Measurements from ENCODE around the gene TIMM17A.

The TIMM17A gene

GRCh38 chr1:201933840-201934430 is 21.4 kb upstream of the TIMM17A start:
- H3K4me3 ChIP-seq (ENCODE audit: low read depth, low read length, poor library complexity, severe bottlenecking) = no peak overlapping the region
- no peak overlapping the region for H3K9ac ChIP-seq (ENCODE audit: low read length)
- no peaks in the 10 kb centered on the region for H3K36me3 ChIP-seq (ENCODE audit: insufficient read depth, low read length)
- no peaks in the 10 kb centered on the region for H3F3A ChIP-seq (ENCODE audit: insufficient read depth, low read length)
- H3K79me2 ChIP-seq (ENCODE audit: insufficient read depth, low read length) = no peaks in the 10 kb centered on the region
- no peaks in the 10 kb centered on the region for H3K9me2 ChIP-seq (ENCODE audit: low read depth, low read length)
- TF ChIP-seq EZH2 (IDR thresholded peaks at IDR 0.05; ENCODE audit: borderline replicate concordance, low read length) = no peak
- TF ChIP-seq, protein P1, sequence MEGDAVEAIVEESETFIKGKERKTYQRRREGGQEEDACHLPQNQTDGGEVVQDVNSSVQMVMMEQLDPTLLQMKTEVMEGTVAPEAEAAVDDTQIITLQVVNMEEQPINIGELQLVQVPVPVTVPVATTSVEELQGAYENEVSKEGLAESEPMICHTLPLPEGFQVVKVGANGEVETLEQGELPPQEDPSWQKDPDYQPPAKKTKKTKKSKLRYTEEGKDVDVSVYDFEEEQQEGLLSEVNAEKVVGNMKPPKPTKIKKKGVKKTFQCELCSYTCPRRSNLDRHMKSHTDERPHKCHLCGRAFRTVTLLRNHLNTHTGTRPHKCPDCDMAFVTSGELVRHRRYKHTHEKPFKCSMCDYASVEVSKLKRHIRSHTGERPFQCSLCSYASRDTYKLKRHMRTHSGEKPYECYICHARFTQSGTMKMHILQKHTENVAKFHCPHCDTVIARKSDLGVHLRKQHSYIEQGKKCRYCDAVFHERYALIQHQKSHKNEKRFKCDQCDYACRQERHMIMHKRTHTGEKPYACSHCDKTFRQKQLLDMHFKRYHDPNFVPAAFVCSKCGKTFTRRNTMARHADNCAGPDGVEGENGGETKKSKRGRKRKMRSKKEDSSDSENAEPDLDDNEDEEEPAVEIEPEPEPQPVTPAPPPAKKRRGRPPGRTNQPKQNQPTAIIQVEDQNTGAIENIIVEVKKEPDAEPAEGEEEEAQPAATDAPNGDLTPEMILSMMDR (IDR thresholded peaks at IDR 0.05; ENCODE audit: low read length) = no peak
- H3K27me3 ChIP-seq (ENCODE audit: insufficient read depth, low read length) = peaks cover 4% of the 10 kb centered on the region; the same call in 1 of the 2 replicates
- no peak overlapping the region for H3K27ac ChIP-seq (ENCODE audit: low read depth, low read length, poor library complexity, severe bottlenecking)
- no peaks in the 10 kb centered on the region for H3K9me3 ChIP-seq (ENCODE audit: low read length)
- no peaks in the 10 kb centered on the region for H4K20me1 ChIP-seq (ENCODE audit: insufficient read depth, low read length)
- no peak overlapping the region for H3K4me2 ChIP-seq (ENCODE audit: low read length)
- no peak overlapping the region for H2AFZ ChIP-seq (ENCODE audit: low read length)
- no peaks in the 10 kb centered on the region for H3K4me1 ChIP-seq (ENCODE audit: insufficient read depth, low read length, severe bottlenecking)

DNA sequence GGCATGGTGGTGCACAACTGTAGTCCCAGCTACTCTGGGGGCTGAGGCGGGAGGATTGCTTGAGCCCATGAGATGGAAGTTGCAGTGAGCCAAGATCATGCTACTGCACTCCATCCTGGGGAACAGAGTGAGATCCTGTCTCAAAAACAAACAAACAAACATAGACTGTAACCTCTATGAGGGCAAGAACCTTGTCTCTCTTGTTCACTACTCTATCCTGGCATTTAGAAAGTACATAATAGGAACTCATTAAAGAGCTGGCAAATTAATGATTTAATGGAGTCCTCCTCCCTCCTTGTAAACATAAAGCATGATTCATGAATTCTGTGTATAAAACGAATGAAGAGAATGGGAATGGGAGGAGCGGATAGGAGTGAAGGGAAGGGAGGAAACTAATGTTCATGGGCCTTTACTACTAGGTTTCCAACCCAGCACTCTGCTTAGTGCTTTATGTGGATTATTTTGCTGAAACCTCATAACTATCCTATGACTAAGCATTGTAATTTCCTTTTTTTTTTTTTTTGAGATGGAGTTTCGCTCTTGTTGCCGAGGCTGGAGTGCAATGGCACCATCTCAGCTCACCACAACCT is 17.6 kb upstream of the TIMM17A start:
- H3K9ac ChIP-seq (ENCODE audit: low read length) = no peak overlapping the region
- no peak overlapping the region for H3K4me3 ChIP-seq (ENCODE audit: low read depth, low read length, poor library complexity, severe bottlenecking)
- H3K27me3 ChIP-seq (ENCODE audit: insufficient read depth, low read length) = no peaks in the 10 kb centered on the region; the same call in 1 of the 2 replicates
- no peak overlapping the region for H3K4me2 ChIP-seq (ENCODE audit: low read length)
- TF ChIP-seq EZH2 (IDR thresholded peaks at IDR 0.05; ENCODE audit: borderline replicate concordance, low read length) = no peak
- TF ChIP-seq, protein P1 (IDR thresholded peaks at IDR 0.05; ENCODE audit: low read length) = no peak
- no peaks in the 10 kb centered on the region for H3K79me2 ChIP-seq (ENCODE audit: insufficient read depth, low read length)
- H3K4me1 ChIP-seq (ENCODE audit: insufficient read depth, low read length, severe bottlenecking) = no peaks in the 10 kb centered on the region
- H3F3A ChIP-seq (ENCODE audit: insufficient read depth, low read length) = no peaks in the 10 kb centered on the region
- no peak overlapping the region for H2AFZ ChIP-seq (ENCODE audit: low read length)
- H4K20me1 ChIP-seq (ENCODE audit: insufficient read depth, low read length) = no peaks in the 10 kb centered on the region
- no peaks in the 10 kb centered on the region for H3K36me3 ChIP-seq (ENCODE audit: insufficient read depth, low read length)
- no peak overlapping the region for H3K27ac ChIP-seq (ENCODE audit: low read depth, low read length, poor library complexity, severe bottlenecking)
- no peaks in the 10 kb centered on the region for H3K9me2 ChIP-seq (ENCODE audit: low read depth, low read length)
- no peaks in the 10 kb centered on the region for H3K9me3 ChIP-seq (ENCODE audit: low read length)

GRCh38 chr1:201938440-201939035 is 16.8 kb upstream of the TIMM17A start:
- Histone ChIP-seq H3F3A (ENCODE audit: insufficient read depth, low read length) (no peaks in the 10 kb centered on the region), H3K9ac (ENCODE audit: low read length) (no peak overlapping the region), H3K4me2 (ENCODE audit: low read length) (no peak overlapping the region), H3K27me3 (ENCODE audit: insufficient read depth, low read length) (no peaks in the 10 kb centered on the region; the same call in 1 of the 2 replicates), H3K79me2 (ENCODE audit: insufficient read depth, low read length) (no peaks in the 10 kb centered on the region), H3K36me3 (ENCODE audit: insufficient read depth, low read length) (no peaks in the 10 kb centered on the region), H4K20me1 (ENCODE audit: insufficient read depth, low read length) (no peaks in the 10 kb centered on the region), H3K9me3 (ENCODE audit: low read length) (no peaks in the 10 kb centered on the region), H3K27ac (ENCODE audit: low read depth, low read length, poor library complexity, severe bottlenecking) (no peak overlapping the region), H3K4me1 (ENCODE audit: insufficient read depth, low read length, severe bottlenecking) (no peaks in the 10 kb centered on the region), H2AFZ (ENCODE audit: low read length) (no peak overlapping the region), H3K4me3 (ENCODE audit: low read depth, low read length, poor library complexity, severe bottlenecking) (no peak overlapping the region), H3K9me2 (ENCODE audit: low read depth, low read length) (no peaks in the 10 kb centered on the region)
- TF ChIP-seq, protein P1 (IDR thresholded peaks at IDR 0.05; ENCODE audit: low read length) = no peak
- no peak for TF ChIP-seq EZH2 (IDR thresholded peaks at IDR 0.05; ENCODE audit: borderline replicate concordance, low read length)
